Endothelial cell of umbilical vein (primary cell): ENCODE measurements around the gene TRMT1.

Source experiments
- EZH2 ChIP-seq: IDR thresholded peaks from 2 replicates; pipeline ENCODE4 v1.6.1; 2012; ENCODE audit warnings: borderline replicate concordance, low read depth, mild to moderate bottlenecking, moderate library complexity, low read length, inconsistent platforms; ENCODE audit not compliant: severe bottlenecking
- MYC ChIP-seq: IDR thresholded peaks from one replicate; pipeline ENCODE4 v1.6.1; 2011; ENCODE audit warnings: mild to moderate bottlenecking, low read depth, low read length
- POLR2A ChIP-seq: IDR thresholded peaks from 2 replicates; pipeline ENCODE4 v1.6.1; 2012; ENCODE audit warnings: low read depth, mild to moderate bottlenecking, control low read depth, low read length
- POLR2AphosphoS5 ChIP-seq: IDR thresholded peaks from 2 replicates; pipeline ENCODE4 v1.6.1; 2012; ENCODE audit warnings: low read depth, mild to moderate bottlenecking, control low read depth, low read length, moderate library complexity; ENCODE audit not compliant: insufficient read depth
- TF ChIP-seq, protein P1 (sequence below), 2 donors: IDR thresholded peaks; 1 replicate in 1 of 2; 2 replicates in 1 of 2; pipeline ENCODE4 v1.5.1; 2011; ENCODE audit warnings: low read length in 2 of 2, mild to moderate bottlenecking in 2 of 2, moderate library complexity in 2 of 2, control low read depth in 1 of 2, inconsistent platforms in 1 of 2, low read depth in 1 of 2; ENCODE audit not compliant: insufficient read depth in 1 of 2; ENCODE audit errors: extremely low read depth in 1 of 2
- TF ChIP-seq, protein P2 (sequence below): IDR thresholded peaks from 2 replicates; pipeline ENCODE4 v1.6.1; 2011; ENCODE audit not compliant: insufficient read depth, insufficient read length

DNA sequence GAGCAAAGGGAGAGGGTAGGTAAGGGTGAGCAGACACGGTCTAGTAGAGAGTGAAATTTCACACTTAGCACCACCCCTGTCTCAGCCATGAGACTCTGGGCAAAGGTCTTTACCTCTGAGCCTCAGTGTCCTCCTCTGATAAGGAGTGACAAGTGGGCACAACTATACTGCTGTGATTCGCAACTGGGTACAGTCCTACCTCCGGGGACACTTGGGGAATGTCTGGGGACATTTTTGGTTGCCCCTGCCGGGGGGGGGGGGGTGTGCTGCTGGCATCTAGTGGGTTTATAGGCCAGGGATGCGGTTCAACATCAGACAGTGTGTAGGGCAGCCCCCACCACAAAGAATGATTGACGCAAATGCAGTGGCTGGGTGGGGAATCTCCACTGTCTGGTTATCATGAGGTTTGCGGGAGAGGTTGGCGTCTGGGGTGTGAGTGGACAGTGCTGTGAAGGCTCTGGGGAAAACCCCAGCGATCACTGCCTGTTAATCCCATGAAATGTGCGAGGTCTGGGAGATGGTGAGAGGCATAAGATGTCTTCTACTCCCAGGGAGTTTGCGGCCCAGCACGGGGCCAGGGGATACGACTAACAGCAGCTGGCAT lies 5.8 kb upstream of the TRMT1 start:
- TF ChIP-seq EZH2 (no peak), POLR2A (no peak), MYC (no peak), POLR2AphosphoS5 (no peak)
- TF ChIP-seq, protein P1, sequence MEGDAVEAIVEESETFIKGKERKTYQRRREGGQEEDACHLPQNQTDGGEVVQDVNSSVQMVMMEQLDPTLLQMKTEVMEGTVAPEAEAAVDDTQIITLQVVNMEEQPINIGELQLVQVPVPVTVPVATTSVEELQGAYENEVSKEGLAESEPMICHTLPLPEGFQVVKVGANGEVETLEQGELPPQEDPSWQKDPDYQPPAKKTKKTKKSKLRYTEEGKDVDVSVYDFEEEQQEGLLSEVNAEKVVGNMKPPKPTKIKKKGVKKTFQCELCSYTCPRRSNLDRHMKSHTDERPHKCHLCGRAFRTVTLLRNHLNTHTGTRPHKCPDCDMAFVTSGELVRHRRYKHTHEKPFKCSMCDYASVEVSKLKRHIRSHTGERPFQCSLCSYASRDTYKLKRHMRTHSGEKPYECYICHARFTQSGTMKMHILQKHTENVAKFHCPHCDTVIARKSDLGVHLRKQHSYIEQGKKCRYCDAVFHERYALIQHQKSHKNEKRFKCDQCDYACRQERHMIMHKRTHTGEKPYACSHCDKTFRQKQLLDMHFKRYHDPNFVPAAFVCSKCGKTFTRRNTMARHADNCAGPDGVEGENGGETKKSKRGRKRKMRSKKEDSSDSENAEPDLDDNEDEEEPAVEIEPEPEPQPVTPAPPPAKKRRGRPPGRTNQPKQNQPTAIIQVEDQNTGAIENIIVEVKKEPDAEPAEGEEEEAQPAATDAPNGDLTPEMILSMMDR (IDR thresholded peaks at IDR 0.05; ENCODE audit: extremely low read depth in 1 of 2, insufficient read depth in 1 of 2, low read depth in 1 of 2, low read length in 2 of 2): no peak
- TF ChIP-seq, protein P2, sequence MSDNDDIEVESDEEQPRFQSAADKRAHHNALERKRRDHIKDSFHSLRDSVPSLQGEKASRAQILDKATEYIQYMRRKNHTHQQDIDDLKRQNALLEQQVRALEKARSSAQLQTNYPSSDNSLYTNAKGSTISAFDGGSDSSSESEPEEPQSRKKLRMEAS: no peak
